GM12892 (cell line): ENCODE data around the gene SH2D7.

Source experiments
- POLR2A ChIP-seq: IDR thresholded peaks from 2 replicates; pipeline ENCODE4 v1.6.1; 2011; ENCODE audit warnings: low read depth, low read length, control low read depth
- POLR2AphosphoS5 ChIP-seq: IDR thresholded peaks from 2 replicates; pipeline ENCODE4 v1.6.1; 2011; ENCODE audit warnings: low read depth, low read length, control low read depth

GRCh38 chr15:78054518-78054917, 37.8 kb upstream of the SH2D7 start:
- no peak for TF ChIP-seq POLR2A
- TF ChIP-seq POLR2AphosphoS5: no peak
